Aorta (tissue), 5 donors: Measurements from ENCODE around the gene SLC25A33. TPM values are rescaled to one million over a fixed set of nuclear protein-coding genes. Genes with fewer than 3 reads are reported as not detected.
A peak's percentile ranks its signal among the peaks of the same experiment; 100 is the strongest.

Experiments used
- ATAC-seq: fragments of 200-7000 bp; cut with Tn5 transposase; one replicate; pipeline ENCODE4 v1.9.1; 2022; ENCODE audit warnings: moderate library complexity; ENCODE audit not compliant: low FRiP score
- DNase-seq, 2 donors: peaks; one replicate each; pipeline ENCODE4 v3.0.0-alpha.2; 2020
- H3K27ac ChIP-seq, 2 donors: one replicate each; pipeline ENCODE4 v1.5.1; 2013; ENCODE audit warnings: low read length in 2 of 2, mild to moderate bottlenecking in 2 of 2, moderate library complexity in 2 of 2, control low read depth in 1 of 2, inconsistent platforms in 1 of 2, low read depth in 1 of 2
- H3K27me3 ChIP-seq, 2 donors: one replicate each; pipeline ENCODE4 v1.6.1; 2013; ENCODE audit warnings: control low read depth in 1 of 2, low read length in 1 of 2, mild to moderate bottlenecking in 1 of 2, moderate library complexity in 1 of 2; ENCODE audit not compliant: insufficient read depth in 2 of 2, control insufficient read depth in 1 of 2
- H3K36me3 ChIP-seq, 2 donors: one replicate each; pipeline ENCODE4 v1.6.1; 2013; ENCODE audit warnings: control low read depth in 1 of 2, low read length in 1 of 2, mild to moderate bottlenecking in 1 of 2; ENCODE audit not compliant: insufficient read depth in 2 of 2, control insufficient read depth in 1 of 2
- H3K4me1 ChIP-seq, 2 donors: one replicate each; pipeline ENCODE4 v1.6.1; 2013; ENCODE audit warnings: low read length in 2 of 2, control low read depth in 1 of 2, mild to moderate bottlenecking in 1 of 2, moderate library complexity in 1 of 2; ENCODE audit not compliant: insufficient read depth in 2 of 2, control insufficient read depth in 1 of 2
- H3K4me3 ChIP-seq, 2 donors: one replicate each; pipeline ENCODE4 v1.5.1; 2013; ENCODE audit warnings: low read length in 2 of 2, control low read depth in 1 of 2, mild to moderate bottlenecking in 1 of 2
- H3K9me3 ChIP-seq: one replicate; pipeline ENCODE4 v1.6.1; 2013; ENCODE audit warnings: mild to moderate bottlenecking, low read length; ENCODE audit not compliant: control insufficient read depth
- WGBS, 2 donors: extraction: QIAGEN DNeasy Blood & Tissue Kit; methylation state at CpG; one replicate each; pipeline ENCODE4 v1.1.7; 2013; 5-methylcytosine and 5-hydroxymethylcytosine counted together
- intact Hi-C, 2 donors: fragments of 100-400 bp; cut with DNase I; formaldehyde crosslinking; loops; one replicate each; pipeline versions ENCODE4 v1.14.2 to v1.15.0; 2022
- polyA plus RNA-seq, 2 donors: library from polyadenylated mRNA; stranded (reverse); fragments of 200-250 nt; gene quantifications; one replicate each; pipeline ENCODE4 v1.2.3, GENCODE V29; 2013
- total RNA-seq, 2 donors: library from RNA; stranded (reverse); fragmentation: NEBNext Ultra II Directional; extraction: Animal tissue kit (Norgen Biotek cat#: 25700); gene quantifications; one replicate each; pipeline ENCODE4 v1.2.1, GENCODE V29; 2021
- donor health status: healthy with polysubstance abuse.
- donor health status: Bipolar disorder and iron deficiency.
- donor health status: DM: no; HTN: no; CAD: no.
- donor health status: DM: no; HTN: no; CAD: no.
- donor health status: DM: yes; HTN: yes; CAD: no.

Gene SLC25A33
- total and polyA plus RNA-seq, 4 donors = 1.5 to 3.0 (median 2.1) TPM

DNA sequence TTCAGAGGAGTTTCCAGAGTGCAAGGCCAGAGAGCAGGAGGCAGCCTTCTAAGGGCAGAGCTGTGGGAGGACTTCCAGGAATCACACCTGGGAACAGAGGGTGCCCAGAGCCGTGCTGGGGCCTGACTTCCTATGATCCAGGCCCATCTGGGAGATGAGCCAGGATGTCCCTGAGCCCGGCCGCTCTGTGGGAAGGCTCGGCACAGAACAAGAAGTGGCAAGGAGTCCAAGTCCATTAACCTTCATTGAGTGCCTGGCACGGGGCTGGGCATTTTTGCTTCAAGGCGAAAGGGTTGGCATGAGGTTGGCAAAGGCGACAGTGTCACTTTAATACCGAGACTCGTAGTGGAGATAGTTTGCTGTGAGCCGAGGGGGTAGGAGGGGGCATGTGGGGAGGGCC, 67.7 kb downstream of the SLC25A33 start:
- no peaks in the 10 kb centered on the region for H3K4me1 ChIP-seq
- intact Hi-C loops = no loop called here
- no peak for ATAC-seq
- H3K36me3 ChIP-seq = peaks cover 0 to 2% of the 10 kb centered on the region in 2 donors
- no peak for DNase-seq
- H3K27me3 ChIP-seq = no peaks in the 10 kb centered on the region
- H3K9me3 ChIP-seq = no peaks in the 10 kb centered on the region
- no peak overlapping the region for H3K27ac ChIP-seq
- H3K4me3 ChIP-seq = no peak overlapping the region
- WGBS, 2 donors = 80 to 81% methylated on average over 10 of the region's 10 CpGs

DNA sequence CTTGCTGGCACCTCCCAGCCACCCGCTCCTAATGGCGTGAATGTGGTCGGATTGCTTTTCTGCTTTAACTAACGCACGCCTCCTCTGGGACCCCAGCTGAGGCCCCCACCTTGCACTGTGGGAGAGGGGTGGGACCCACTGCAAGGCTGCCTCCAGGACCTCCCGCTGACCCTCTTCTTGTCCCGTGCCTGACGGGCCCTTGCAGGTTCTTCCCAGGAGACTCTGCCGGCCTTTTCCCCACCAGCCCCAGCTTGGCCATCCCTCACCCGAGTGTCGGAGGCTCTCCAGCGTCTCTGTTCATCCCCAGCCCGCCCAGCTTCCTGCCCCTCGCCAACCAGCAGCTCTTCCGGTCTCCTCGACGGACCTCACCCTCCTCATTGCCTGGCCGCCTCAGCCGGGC, 68.1 kb downstream of the SLC25A33 start:
- H3K27me3 ChIP-seq = no peaks in the 10 kb centered on the region
- H3K4me3 ChIP-seq = no peak overlapping the region
- H3K27ac ChIP-seq = no peak overlapping the region
- H3K4me1 ChIP-seq = no peaks in the 10 kb centered on the region
- WGBS, 2 donors = 88 to 91% methylated on average over 17 to 19 of the region's 19 CpGs
- ATAC-seq (no peak), DNase-seq (no peak)
- H3K36me3 ChIP-seq = peaks cover 0 to 2% of the 10 kb centered on the region in 2 donors
- intact Hi-C loops = no loop called here
- no peaks in the 10 kb centered on the region for H3K9me3 ChIP-seq

DNA sequence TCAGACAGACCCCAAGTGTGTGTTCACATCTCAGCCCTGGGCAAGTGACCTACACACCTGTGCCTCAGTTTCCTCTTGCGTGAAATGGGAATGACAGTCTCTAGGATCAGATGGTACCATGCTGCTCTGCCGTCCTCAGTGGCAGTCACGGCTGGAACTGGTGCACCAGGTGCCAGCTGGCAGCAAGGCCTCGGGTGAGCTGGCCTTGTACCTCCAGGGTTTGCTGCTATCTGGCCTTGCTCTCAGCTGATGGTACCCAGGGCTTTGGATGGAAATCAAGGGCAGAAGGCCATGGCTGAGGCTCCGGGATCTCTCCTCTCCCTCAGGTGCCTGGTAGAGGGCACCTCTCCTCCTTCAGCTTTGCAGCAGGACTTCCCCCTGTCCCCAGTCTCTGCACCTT, 70.7 kb downstream of the SLC25A33 start:
- intact Hi-C loops = no loop called here
- Histone ChIP-seq H3K9me3 (no peaks in the 10 kb centered on the region), H3K4me3 (no peak overlapping the region), H3K36me3 (no peaks in the 10 kb centered on the region), H3K27me3 (no peaks in the 10 kb centered on the region), H3K27ac (no peak overlapping the region), H3K4me1 (no peaks in the 10 kb centered on the region)
- DNase-seq (no peak), ATAC-seq (no peak)
- WGBS, 2 donors = 80 to 88% methylated on average over 5 of the region's 5 CpGs

DNA sequence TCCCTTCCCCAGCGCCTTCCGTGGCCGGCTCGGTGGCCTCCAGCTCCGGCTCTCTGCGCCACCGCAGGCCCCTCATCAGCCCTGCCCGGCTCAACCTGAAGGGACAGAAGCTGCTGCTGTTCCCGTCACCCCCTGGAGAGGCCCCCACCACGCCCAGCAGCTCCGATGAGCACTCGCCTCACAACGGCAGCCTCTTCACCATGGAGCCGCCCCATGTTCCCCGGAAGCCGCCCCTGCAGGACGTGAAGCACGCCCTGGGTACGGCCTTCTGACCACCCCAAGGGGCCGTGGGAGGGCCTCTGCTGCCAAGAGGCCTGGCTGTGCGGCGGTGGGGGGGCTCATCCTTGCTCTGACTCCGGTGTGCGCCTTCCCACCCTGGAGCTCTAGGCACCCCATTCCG, 71.3 kb downstream of the SLC25A33 start:
- 91 to 92% methylated on average over 25 of the region's 25 CpGs for WGBS, 2 donors
- no peaks in the 10 kb centered on the region for H3K9me3 ChIP-seq
- DNase-seq (peak in 1 of 2 donors; percentile 65), ATAC-seq (no peak)
- no peaks in the 10 kb centered on the region for H3K36me3 ChIP-seq
- H3K4me1 ChIP-seq = no peaks in the 10 kb centered on the region
- H3K27ac ChIP-seq = no peak overlapping the region
- H3K27me3 ChIP-seq = no peaks in the 10 kb centered on the region
- H3K4me3 ChIP-seq = no peak overlapping the region
- intact Hi-C loops = no loop called here

DNA sequence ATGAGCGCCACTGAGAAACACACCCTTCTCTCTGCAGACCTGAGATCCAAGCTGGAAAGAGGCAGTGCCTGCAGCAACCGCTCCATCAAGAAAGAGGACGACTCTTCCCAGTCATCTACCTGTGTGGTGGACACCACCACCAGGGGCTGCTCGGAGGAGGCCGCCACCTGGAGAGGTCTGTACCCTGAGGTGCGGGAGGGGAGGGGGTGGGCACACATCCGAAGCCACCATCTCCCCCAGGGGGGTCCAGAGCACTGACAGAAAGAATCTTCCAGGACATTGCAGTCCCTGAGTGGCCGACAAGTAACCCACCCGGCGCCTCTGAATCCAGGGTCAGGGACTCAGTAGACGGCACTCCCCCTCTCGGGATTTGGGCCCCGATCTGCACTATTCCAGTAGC, 72.5 kb downstream of the SLC25A33 start:
- Histone ChIP-seq H3K36me3 (no peaks in the 10 kb centered on the region), H3K27ac (no peak overlapping the region), H3K27me3 (no peaks in the 10 kb centered on the region), H3K9me3 (no peaks in the 10 kb centered on the region), H3K4me1 (no peaks in the 10 kb centered on the region), H3K4me3 (no peak overlapping the region)
- WGBS, 2 donors = 89 to 91% methylated on average over 13 of the region's 13 CpGs
- DNase-seq (no peak), ATAC-seq (no peak)
- intact Hi-C loops = no loop called here

DNA sequence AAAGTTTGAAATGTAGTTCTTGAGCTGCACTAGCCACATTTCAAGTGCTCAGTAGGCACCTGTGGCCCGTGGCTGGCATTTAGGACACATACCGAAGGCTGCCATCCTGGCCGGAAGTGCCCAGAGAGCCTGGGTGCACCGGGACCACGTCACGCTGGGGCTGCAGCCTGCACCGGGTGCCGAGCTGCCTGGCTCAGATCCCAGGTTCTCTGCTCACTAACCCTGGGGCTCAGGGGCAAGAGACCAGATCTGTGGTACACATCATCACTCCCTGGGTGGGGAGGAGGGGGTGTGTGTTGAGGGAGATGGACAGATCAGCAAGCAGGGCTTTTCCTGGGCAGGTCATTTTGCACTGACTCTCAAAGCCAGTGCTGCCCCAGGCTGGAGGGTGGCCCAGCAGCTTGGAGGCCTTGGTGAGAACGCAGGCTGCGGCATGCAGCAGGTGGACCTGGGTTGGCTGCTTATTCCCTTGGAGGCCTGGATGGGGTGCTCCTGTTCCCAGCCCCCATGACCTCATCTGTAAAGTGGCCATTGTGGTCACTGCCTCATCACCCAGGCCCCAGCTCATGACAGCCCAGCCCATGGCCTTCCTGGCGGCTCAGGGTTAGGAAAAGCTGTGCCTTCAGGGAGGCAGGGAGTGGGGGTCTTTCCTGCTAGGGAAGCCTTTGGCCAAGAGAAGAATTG, 73.0 kb downstream of the SLC25A33 start:
- WGBS, 2 donors = 85 to 91% methylated on average over 11 of the region's 11 CpGs
- H3K4me3 ChIP-seq = no peak overlapping the region
- H3K36me3 ChIP-seq = no peaks in the 10 kb centered on the region
- DNase-seq (no peak), ATAC-seq (no peak)
- H3K27ac ChIP-seq = no peak overlapping the region
- no peaks in the 10 kb centered on the region for H3K4me1 ChIP-seq
- intact Hi-C loops = no loop called here
- H3K9me3 ChIP-seq = no peaks in the 10 kb centered on the region
- no peaks in the 10 kb centered on the region for H3K27me3 ChIP-seq

DNA sequence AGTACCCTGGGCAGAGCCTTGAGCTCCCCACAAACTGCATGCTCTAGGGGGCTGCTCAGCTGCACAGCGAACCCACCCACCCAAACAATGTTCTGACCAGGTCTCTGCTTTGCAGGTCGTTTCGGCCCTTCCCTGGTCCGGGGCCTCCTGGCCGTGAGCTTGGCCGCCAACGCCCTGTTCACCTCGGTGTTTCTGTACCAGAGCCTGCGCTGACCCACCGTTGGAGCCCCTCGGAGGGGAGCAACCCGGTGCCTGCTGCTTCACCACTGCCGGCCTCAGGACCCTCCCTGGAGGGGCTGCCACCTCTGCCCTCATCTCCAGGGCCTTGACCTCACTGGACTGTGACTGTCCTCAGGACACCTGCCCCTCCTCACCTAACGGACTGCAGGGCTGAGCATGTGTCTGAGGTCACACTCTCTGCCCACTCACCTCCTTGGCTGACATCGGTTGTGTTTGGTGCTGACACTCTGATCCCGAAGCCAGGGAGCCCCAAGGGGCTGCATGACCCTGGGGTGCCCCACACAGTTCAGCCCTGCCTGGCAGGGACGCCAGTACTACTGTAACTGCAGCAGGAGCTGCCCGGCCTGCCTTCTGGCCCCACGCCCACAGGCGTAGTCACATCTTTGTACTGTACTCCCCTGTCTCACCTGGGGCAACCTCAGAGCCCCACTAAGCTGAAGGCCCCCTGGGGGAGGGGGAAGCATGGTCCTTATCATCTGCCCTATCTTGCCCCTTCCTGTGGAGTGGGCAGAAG, 73.8 kb downstream of the SLC25A33 start:
- intact Hi-C loops = no loop called here
- Histone ChIP-seq H3K9me3 (no peaks in the 10 kb centered on the region), H3K4me1 (no peaks in the 10 kb centered on the region), H3K27ac (no peak overlapping the region), H3K4me3 (no peak overlapping the region), H3K36me3 (no peaks in the 10 kb centered on the region), H3K27me3 (no peaks in the 10 kb centered on the region)
- DNase-seq = peak in 1 of 2 donors; percentile 77
- 89 to 90% methylated on average over 20 of the region's 20 CpGs for WGBS, 2 donors
- ATAC-seq = no peak

DNA sequence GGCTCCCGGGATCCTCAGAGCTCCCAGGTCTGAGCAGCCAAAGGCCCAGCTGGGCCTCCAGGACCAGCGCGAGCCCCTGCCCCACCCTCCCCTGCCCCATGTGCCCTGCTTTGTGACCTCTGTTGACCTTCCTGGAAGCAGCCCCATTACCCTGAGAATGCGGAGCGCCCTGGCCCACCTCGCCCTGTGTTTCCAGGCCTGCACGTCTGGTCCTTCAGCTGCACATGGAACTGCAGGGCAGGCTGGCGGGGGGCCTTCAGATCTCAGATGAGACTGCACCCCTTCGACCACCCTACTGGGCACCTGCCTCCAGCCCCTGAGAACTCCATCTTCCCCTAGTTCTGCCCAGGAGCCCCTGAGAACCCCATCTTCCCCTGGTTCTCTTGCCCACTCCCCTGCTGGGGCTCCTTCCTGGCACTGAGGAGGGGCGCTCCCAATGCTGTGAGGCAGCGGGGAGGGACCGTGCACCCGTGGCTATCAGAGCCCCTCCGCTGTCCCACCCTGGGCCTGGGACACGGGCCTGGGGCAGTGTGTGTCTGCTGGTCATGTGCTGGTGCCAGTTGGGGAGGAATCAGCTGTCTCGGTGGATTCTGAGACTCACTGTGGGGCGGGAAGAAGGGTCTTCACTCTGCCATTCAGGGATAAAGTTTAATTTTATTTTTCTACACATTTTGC, 74.5 kb downstream of the SLC25A33 start:
- DNase-seq (peak in 1 of 2 donors; percentile 76), ATAC-seq (no peak)

More for the DNA sequence above, 74.5 kb downstream of the SLC25A33 start:
- Histone ChIP-seq H3K27ac (no peak overlapping the region), H3K9me3 (no peaks in the 10 kb centered on the region), H3K4me1 (no peaks in the 10 kb centered on the region), H3K27me3 (no peaks in the 10 kb centered on the region), H3K4me3 (no peak overlapping the region), H3K36me3 (no peaks in the 10 kb centered on the region)
- WGBS, 2 donors = 88 to 89% methylated on average over 17 of the region's 17 CpGs
- intact Hi-C loops = no loop called here
